NB4 (cell line): Measurements from ENCODE around the gene CERS1.

ENCODE experiments used
- POLR2A ChIP-seq: IDR thresholded peaks from 2 replicates; pipeline ENCODE4 v1.6.1; 2011; ENCODE audit warnings: mild to moderate bottlenecking; ENCODE audit not compliant: insufficient read length; ENCODE audit errors: extremely low read depth
- TF ChIP-seq, protein P1 (sequence below): IDR thresholded peaks from one replicate; pipeline ENCODE4 v1.5.1; 2012; ENCODE audit warnings: low read depth, low read length
- TF ChIP-seq, protein P2 (sequence below): IDR thresholded peaks from 2 replicates; pipeline ENCODE4 v1.6.1; 2011; ENCODE audit warnings: low read depth, low read length

DNA sequence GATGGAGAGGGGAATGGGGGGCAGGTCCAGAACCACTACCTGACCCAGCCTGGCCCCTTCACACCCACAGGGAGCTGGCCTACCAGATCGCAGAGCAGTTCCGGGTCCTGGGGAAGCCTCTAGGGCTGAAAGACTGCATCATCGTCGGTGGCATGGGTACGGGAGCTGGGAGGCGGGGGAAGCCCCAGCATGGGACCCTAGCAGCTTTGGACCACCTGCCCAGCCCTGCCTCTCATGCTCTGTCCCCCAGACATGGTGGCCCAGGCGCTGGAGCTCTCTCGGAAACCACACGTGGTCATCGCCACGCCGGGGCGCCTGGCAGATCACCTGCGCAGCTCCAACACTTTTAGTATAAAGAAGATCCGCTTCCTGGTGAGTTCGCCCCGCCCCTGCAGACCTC, 25.6 kb upstream of the CERS1 start:
- TF ChIP-seq, protein P1, sequence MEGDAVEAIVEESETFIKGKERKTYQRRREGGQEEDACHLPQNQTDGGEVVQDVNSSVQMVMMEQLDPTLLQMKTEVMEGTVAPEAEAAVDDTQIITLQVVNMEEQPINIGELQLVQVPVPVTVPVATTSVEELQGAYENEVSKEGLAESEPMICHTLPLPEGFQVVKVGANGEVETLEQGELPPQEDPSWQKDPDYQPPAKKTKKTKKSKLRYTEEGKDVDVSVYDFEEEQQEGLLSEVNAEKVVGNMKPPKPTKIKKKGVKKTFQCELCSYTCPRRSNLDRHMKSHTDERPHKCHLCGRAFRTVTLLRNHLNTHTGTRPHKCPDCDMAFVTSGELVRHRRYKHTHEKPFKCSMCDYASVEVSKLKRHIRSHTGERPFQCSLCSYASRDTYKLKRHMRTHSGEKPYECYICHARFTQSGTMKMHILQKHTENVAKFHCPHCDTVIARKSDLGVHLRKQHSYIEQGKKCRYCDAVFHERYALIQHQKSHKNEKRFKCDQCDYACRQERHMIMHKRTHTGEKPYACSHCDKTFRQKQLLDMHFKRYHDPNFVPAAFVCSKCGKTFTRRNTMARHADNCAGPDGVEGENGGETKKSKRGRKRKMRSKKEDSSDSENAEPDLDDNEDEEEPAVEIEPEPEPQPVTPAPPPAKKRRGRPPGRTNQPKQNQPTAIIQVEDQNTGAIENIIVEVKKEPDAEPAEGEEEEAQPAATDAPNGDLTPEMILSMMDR: no peak
- no peak for TF ChIP-seq POLR2A
- TF ChIP-seq, protein P2, sequence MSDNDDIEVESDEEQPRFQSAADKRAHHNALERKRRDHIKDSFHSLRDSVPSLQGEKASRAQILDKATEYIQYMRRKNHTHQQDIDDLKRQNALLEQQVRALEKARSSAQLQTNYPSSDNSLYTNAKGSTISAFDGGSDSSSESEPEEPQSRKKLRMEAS: no peak
